Measurements from ENCODE around the gene GJA1.
"Not testable (repeated sequence)": the region's sequence is repeated elsewhere in the genome, so short reads cannot be mapped to it uniquely, and the experiment has no call there.

- TF ChIP-seq CTCF (IDR thresholded peaks at IDR 0.05; ENCODE audit: borderline replicate concordance, extremely low read depth, low read length, poor library complexity, severe bottlenecking); EZH2 (IDR thresholded peaks at IDR 0.05; ENCODE audit: borderline replicate concordance, low read depth, low read length, severe bottlenecking): not testable (repeated sequence)
Observed at GRCh38 chr6:121397188-121397587, 38.3 kb upstream of the GJA1 start.

All from DND-41 (cell line).